GM19328 (cell line): ENCODE measurements around the gene SRRM4.

Source experiments
- ATAC-seq: cut with Tn5 transposase; IDR thresholded peaks from one replicate; pipeline ENCODE4 v1.9.1; 2021; ENCODE audit warnings: mild to moderate bottlenecking, moderate library complexity; ENCODE audit not compliant: unreplicated experiment

The SRRM4 gene

GRCh38 chr12:119183942-119184695 is 202.8 kb downstream of the SRRM4 start:
- no peak for ATAC-seq

- no peak for ATAC-seq
These were observed 213.9 kb downstream of the SRRM4 start for GRCh38 chr12:119195256-119195655.

GRCh38 chr12:119198440-119198839 is 217.1 kb downstream of the SRRM4 start:
- no peak for ATAC-seq

- no peak for ATAC-seq
These were observed 219.3 kb downstream of the SRRM4 start for GRCh38 chr12:119200601-119201000.

- no peak for ATAC-seq
These were observed 220.6 kb downstream of the SRRM4 start for GRCh38 chr12:119201789-119202543.

- ATAC-seq = no peak
These were observed 221.2 kb downstream of the SRRM4 start for GRCh38 chr12:119202544-119202943.

- no peak for ATAC-seq
These were observed 222.8 kb downstream of the SRRM4 start for GRCh38 chr12:119204131-119204530.

GRCh38 chr12:119204671-119205285 is 223.4 kb downstream of the SRRM4 start:
- ATAC-seq = no peak

GRCh38 chr12:119206348-119207062 is 225.2 kb downstream of the SRRM4 start:
- ATAC-seq = no peak

- ATAC-seq = no peak
These were observed 225.8 kb downstream of the SRRM4 start for GRCh38 chr12:119207063-119207560.

GRCh38 chr12:119208626-119209061 is 227.3 kb downstream of the SRRM4 start:
- no peak for ATAC-seq

GRCh38 chr12:119211884-119212283 is 230.5 kb downstream of the SRRM4 start:
- no peak for ATAC-seq
